RWPE1 (cell line): Measurements from ENCODE around the gene SETD7.

Experiments used
- CTCF ChIA-PET: fragments of 350-600 bp; sonication (Branson Sonifier 250); formaldehyde crosslinking; extraction: SDS; loops from one replicate; lab custom pipeline; 2021; lab: Yijun Ruan, JAX
- POLR2A ChIA-PET: fragments of 400-600 bp; formaldehyde crosslinking; extraction: SDS; loops from one replicate; lab custom pipeline; 2020; ENCODE audit warnings: antibody characterized with exemption; ENCODE audit not compliant: low non-redundant PET; lab: Yijun Ruan, JAX
- DNase-seq: peaks from one replicate; pipeline ENCODE4 v3.0.0; 2012; ENCODE audit warnings: low spot score
- H3K27ac ChIP-seq: fragments of 450-650 bp; 2 replicates; pipeline ENCODE4 v1.5.1; 2017
- CTCF ChIP-seq: fragments of 450-650 bp; conservative IDR thresholded peaks from 2 replicates; pipeline ENCODE4 v1.5.1; 2017; ENCODE audit warnings: low read depth, mild to moderate bottlenecking

Gene SETD7

GRCh38 chr4:139501927-139502899 is 53.8 kb downstream of the SETD7 start:
- no peak for DNase-seq
- ChIA-PET CTCF (no interaction called here), POLR2A (no interaction called here)
- no peak overlapping the region for H3K27ac ChIP-seq
- no peak for TF ChIP-seq CTCF

GRCh38 chr4:139501527-139501926 is 54.5 kb downstream of the SETD7 start:
- ChIA-PET POLR2A (no interaction called here), CTCF (interaction anchor here (0.7 kb wide), 1 partner anchor 114 kb away, joined by 3 read pairs; no protein-coding TSS in a partner anchor)
- TF ChIP-seq CTCF: no peak
- no peak overlapping the region for H3K27ac ChIP-seq
- no peak for DNase-seq

GRCh38 chr4:139501117-139501516 is 54.9 kb downstream of the SETD7 start:
- POLR2A ChIA-PET: no interaction called here
- TF ChIP-seq CTCF: no peak
- CTCF ChIA-PET: interaction anchor here (0.7 kb wide), 1 partner anchor 113 kb away, joined by 3 read pairs; no protein-coding TSS in a partner anchor
- no peak for DNase-seq
- no peak overlapping the region for H3K27ac ChIP-seq

GRCh38 chr4:139499186-139499585 is 56.8 kb downstream of the SETD7 start:
- DNase-seq: no peak
- POLR2A ChIA-PET: no interaction called here
- H3K27ac ChIP-seq: no peak overlapping the region
- TF ChIP-seq CTCF: no peak
- CTCF ChIA-PET: interaction anchor here (0.6 kb wide), 1 partner anchor 15 kb away, joined by 3 read pairs; no protein-coding TSS in a partner anchor

- no peak overlapping the region for H3K27ac ChIP-seq
- POLR2A ChIA-PET: no interaction called here
- no peak for DNase-seq
- no peak for TF ChIP-seq CTCF
- CTCF ChIA-PET: interaction anchor here (0.7 kb wide), 1 partner anchor 17 kb away, joined by 3 read pairs; no protein-coding TSS in a partner anchor
Observed at GRCh38 chr4:139493176-139493575, 62.8 kb downstream of the SETD7 start.

GRCh38 chr4:139492429-139492828 is 63.6 kb downstream of the SETD7 start:
- TF ChIP-seq CTCF: no peak
- ChIA-PET POLR2A (no interaction called here), CTCF (no interaction called here)
- no peak for DNase-seq
- no peak overlapping the region for H3K27ac ChIP-seq
